Endothelial cell (in vitro differentiated cells): ENCODE data around the gene PTPRN2. TPM values are rescaled to one million over a fixed set of nuclear protein-coding genes. Genes with fewer than 3 reads are reported as not detected.
A peak's percentile ranks its signal among the peaks of the same experiment; 100 is the strongest.

ENCODE experiments used
- DNase-seq: peaks from one replicate; pipeline ENCODE4 v3.0.0; 2021; ENCODE audit warnings: low spot score
- H3K27ac Mint-ChIP-seq: one replicate; pipeline ENCODE4 v1.8.0; 2021; ENCODE audit warnings: mixed read lengths, inconsistent platforms; ENCODE audit not compliant: unreplicated experiment
- H3K27me3 Mint-ChIP-seq: one replicate; pipeline ENCODE4 v1.8.0; 2021; ENCODE audit warnings: mild to moderate bottlenecking, moderate library complexity, mixed read lengths, inconsistent platforms; ENCODE audit not compliant: unreplicated experiment
- H3K36me3 Mint-ChIP-seq: one replicate; pipeline ENCODE4 v1.8.0; 2021; ENCODE audit warnings: mild to moderate bottlenecking, low read depth, mixed read lengths, inconsistent platforms; ENCODE audit not compliant: unreplicated experiment
- H3K4me1 Mint-ChIP-seq: one replicate; pipeline ENCODE4 v1.8.0; 2021; ENCODE audit warnings: mild to moderate bottlenecking, mixed read lengths, inconsistent platforms; ENCODE audit not compliant: unreplicated experiment
- H3K4me3 Mint-ChIP-seq: one replicate; pipeline ENCODE4 v1.8.0; 2021; ENCODE audit warnings: mild to moderate bottlenecking, mixed read lengths, inconsistent platforms; ENCODE audit not compliant: unreplicated experiment
- H3K9me3 Mint-ChIP-seq: one replicate; pipeline ENCODE4 v1.8.0; 2021; ENCODE audit warnings: mixed read lengths, inconsistent platforms; ENCODE audit not compliant: unreplicated experiment
- CTCF ChIP-seq: fragments of 200-600 bp; sonication (generic); IDR thresholded peaks from one replicate; pipeline ENCODE4 v1.5.0; 2021; ENCODE audit warnings: antibody characterized with exemption; ENCODE audit not compliant: unreplicated experiment
- total RNA-seq: library from RNA; stranded (reverse); fragmentation: NEBNext Ultra II Directional; extraction: Animal tissue kit (Norgen Biotek cat#: 25700); gene quantifications from one replicate; pipeline ENCODE4 v1.2.1, GENCODE V29; 2021; ENCODE audit not compliant: unreplicated experiment

The PTPRN2 gene
- total RNA-seq, 1 donor from 2014 or later = 0.18 TPM

GRCh38 chr7:158395780-158396278 is 191.8 kb downstream of the PTPRN2 start:
- no peak overlapping the region for H3K4me3 Mint-ChIP-seq
- no peaks in the 10 kb centered on the region for H3K4me1 Mint-ChIP-seq
- H3K27me3 Mint-ChIP-seq = peaks cover 33% of the 10 kb centered on the region
- TF ChIP-seq CTCF = no peak
- H3K27ac Mint-ChIP-seq = no peak overlapping the region
- DNase-seq = no peak
- H3K9me3 Mint-ChIP-seq = peaks cover 59% of the 10 kb centered on the region
- peaks cover 28% of the 10 kb centered on the region for H3K36me3 Mint-ChIP-seq

GRCh38 chr7:158395349-158395748 is 192.3 kb downstream of the PTPRN2 start:
- Mint-ChIP-seq H3K36me3 (peaks cover 29% of the 10 kb centered on the region), H3K27me3 (peaks cover 35% of the 10 kb centered on the region), H3K4me1 (no peaks in the 10 kb centered on the region), H3K9me3 (peaks cover 57% of the 10 kb centered on the region), H3K27ac (no peak overlapping the region), H3K4me3 (no peak overlapping the region)
- DNase-seq = no peak
- no peak for TF ChIP-seq CTCF

GRCh38 chr7:158394936-158395335 is 192.7 kb downstream of the PTPRN2 start:
- H3K27ac Mint-ChIP-seq = peak overlapping the region; percentile 48
- no peak overlapping the region for H3K4me3 Mint-ChIP-seq
- peaks cover 28% of the 10 kb centered on the region for H3K36me3 Mint-ChIP-seq
- DNase-seq = no peak
- H3K27me3 Mint-ChIP-seq = peaks cover 33% of the 10 kb centered on the region
- no peaks in the 10 kb centered on the region for H3K4me1 Mint-ChIP-seq
- TF ChIP-seq CTCF = no peak
- H3K9me3 Mint-ChIP-seq = peaks cover 53% of the 10 kb centered on the region

GRCh38 chr7:158393926-158394625 is 193.5 kb downstream of the PTPRN2 start:
- no peak overlapping the region for H3K4me3 Mint-ChIP-seq
- no peak for DNase-seq
- TF ChIP-seq CTCF = no peak
- peaks cover 36% of the 10 kb centered on the region for H3K27me3 Mint-ChIP-seq
- H3K27ac Mint-ChIP-seq = no peak overlapping the region
- H3K36me3 Mint-ChIP-seq = peaks cover 33% of the 10 kb centered on the region
- H3K9me3 Mint-ChIP-seq = peaks cover 51% of the 10 kb centered on the region
- H3K4me1 Mint-ChIP-seq = no peaks in the 10 kb centered on the region

- H3K4me1 Mint-ChIP-seq = no peaks in the 10 kb centered on the region
These were observed 195.4 kb downstream of the PTPRN2 start for GRCh38 chr7:158392251-158392650.

More at GRCh38 chr7:158392251-158392650, 195.4 kb downstream of the PTPRN2 start:
- TF ChIP-seq CTCF = no peak
- H3K36me3 Mint-ChIP-seq = peaks cover 35% of the 10 kb centered on the region
- H3K4me3 Mint-ChIP-seq = no peak overlapping the region
- peaks cover 47% of the 10 kb centered on the region for H3K9me3 Mint-ChIP-seq
- DNase-seq = no peak
- H3K27ac Mint-ChIP-seq = no peak overlapping the region
- H3K27me3 Mint-ChIP-seq = peaks cover 43% of the 10 kb centered on the region
